H1 (cell line): Measurements from ENCODE around the gene MEP1B. TPM values are rescaled to one million over a fixed set of nuclear protein-coding genes. Genes with fewer than 3 reads are reported as not detected.

ENCODE experiments used
- CREB1 ChIP-seq: IDR thresholded peaks from 2 replicates; pipeline ENCODE4 v1.6.1; 2012; ENCODE audit warnings: inconsistent platforms
- EGR1 ChIP-seq: IDR thresholded peaks from 2 replicates; pipeline ENCODE4 v1.6.1; 2011; ENCODE audit warnings: low read depth, low read length, borderline replicate concordance
- JUN ChIP-seq: IDR thresholded peaks from 2 replicates; pipeline ENCODE4 v1.6.1; 2011; ENCODE audit warnings: low read depth, mild to moderate bottlenecking, improper control_type of control experiment, low read length
- POLR2A ChIP-seq, 2 experiments: IDR thresholded peaks; 1 replicate in 1 of 2; 2 replicates in 1 of 2; pipeline ENCODE4 v1.6.1; 2011; ENCODE audit warnings: low read depth in 2 of 2, low read length in 2 of 2, mild to moderate bottlenecking in 2 of 2; ENCODE audit errors: control extremely low read depth in 1 of 2
- polyA plus RNA-seq, 7 experiments: library from polyadenylated mRNA; depleted of rRNA in 3 of 7; stranded (reverse) in 5 of 7; unstranded in 2 of 7; fragments of >200 nt in 5 of 7; fragments of 200-250 nt in 2 of 7; gene quantifications; 1 replicate in 5 of 7; 2 replicates in 1 of 7; 4 replicates in 1 of 7; pipeline versions ENCODE4 v1.2.1 to v1.2.3, GENCODE V29; 2011 to 2013; ENCODE audit warnings: missing spikeins in 2 of 7, mixed read lengths in 2 of 7
- total RNA-seq: library from RNA; stranded (reverse); fragmentation: NEBNext Ultra II Directional; extraction: Animal tissue kit (Norgen Biotek cat#: 25700); gene quantifications from 2 replicates; pipeline ENCODE4 v1.2.1, GENCODE V29; 2021

The MEP1B gene
- total and polyA plus RNA-seq, 2 of the 8 experiments (the other 6 are each of a cell fraction or from before 2014, with no cell fraction given): not detected

- TF ChIP-seq JUN: no peak
- TF ChIP-seq CREB1: no peak
- no peak for TF ChIP-seq EGR1
- no peak for TF ChIP-seq POLR2A (IDR thresholded peaks at IDR 0.05; ENCODE audit: control extremely low read depth in 1 of 2, low read depth in 2 of 2, low read length in 2 of 2)
- TF ChIP-seq, all 59 proteins: peak for 0
Measured at GRCh38 chr18:32160547-32160946, 29.3 kb upstream of the MEP1B start (continued).
